ENCODE results near the gene KLHDC7A. TPM values are rescaled to one million over a fixed set of nuclear protein-coding genes. Genes with fewer than 3 reads are reported as not detected.

The KLHDC7A gene
- not detected in 2 replicates for total RNA-seq

DNA sequence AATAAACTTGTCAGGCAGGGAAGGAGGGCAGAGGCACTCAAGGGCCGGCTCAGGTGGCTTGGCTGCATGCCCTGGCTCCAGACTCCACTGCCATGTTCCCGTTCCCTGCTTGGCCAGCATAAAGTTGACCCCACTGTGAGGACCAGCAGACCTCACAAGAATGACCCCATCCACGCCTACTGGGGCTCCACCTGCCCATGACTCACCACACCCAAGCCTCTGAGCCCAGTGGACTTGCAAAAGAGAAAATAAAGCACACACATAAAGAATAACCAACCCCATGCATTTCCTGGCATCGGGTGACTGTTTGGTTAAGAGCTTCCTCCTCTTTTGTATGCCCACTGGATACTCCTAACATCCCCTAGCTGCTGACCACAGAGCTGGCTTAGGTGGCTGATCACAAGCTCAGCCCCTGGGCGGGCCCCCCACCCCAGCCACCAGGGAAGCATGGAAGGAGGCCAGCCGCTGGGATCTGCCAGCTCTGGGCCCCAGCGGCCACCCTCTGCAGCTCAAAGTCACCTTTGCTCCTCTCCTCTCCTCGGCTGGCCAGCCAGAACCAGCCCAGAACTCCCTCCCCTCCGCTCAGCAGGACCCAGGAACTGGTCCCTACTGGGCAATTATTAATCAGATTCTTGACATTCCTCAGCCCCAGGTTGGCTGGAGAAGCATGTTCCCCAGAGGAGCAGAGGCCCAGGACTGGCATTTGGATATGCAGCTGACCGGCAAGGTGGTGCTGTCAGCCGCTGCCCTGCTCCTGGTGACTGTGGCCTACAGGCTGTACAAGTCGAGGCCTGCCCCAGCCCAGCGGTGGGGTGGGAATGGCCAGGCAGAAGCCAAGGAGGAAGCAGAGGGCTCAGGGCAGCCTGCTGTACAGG, at the start of gene KLHDC7A:
Gene KLHDC7A (plus strand): TSS at position 616 of the 875 bp plus-strand sequence. CDS start 52 bp downstream, at position 668.
- no peak for DNase-seq
- Mint-ChIP-seq H3K9me3 (no peaks in the 10 kb centered on the region), H3K36me3 (ENCODE audit: low read depth) (no peaks in the 10 kb centered on the region), H3K4me1 (no peaks in the 10 kb centered on the region), H3K4me3 (no peak within 1 kb of the TSS), H3K27ac (no peak within 1 kb of the TSS), H3K27me3 (peaks cover 14% of the 10 kb centered on the region)
- ChIA-PET CTCF (interaction anchor here (1.3 kb wide), 1 partner anchor 9 kb away, joined by 3 read pairs; no protein-coding TSS in a partner anchor), POLR2A (no interaction called here)
- TF ChIP-seq, protein P1, sequence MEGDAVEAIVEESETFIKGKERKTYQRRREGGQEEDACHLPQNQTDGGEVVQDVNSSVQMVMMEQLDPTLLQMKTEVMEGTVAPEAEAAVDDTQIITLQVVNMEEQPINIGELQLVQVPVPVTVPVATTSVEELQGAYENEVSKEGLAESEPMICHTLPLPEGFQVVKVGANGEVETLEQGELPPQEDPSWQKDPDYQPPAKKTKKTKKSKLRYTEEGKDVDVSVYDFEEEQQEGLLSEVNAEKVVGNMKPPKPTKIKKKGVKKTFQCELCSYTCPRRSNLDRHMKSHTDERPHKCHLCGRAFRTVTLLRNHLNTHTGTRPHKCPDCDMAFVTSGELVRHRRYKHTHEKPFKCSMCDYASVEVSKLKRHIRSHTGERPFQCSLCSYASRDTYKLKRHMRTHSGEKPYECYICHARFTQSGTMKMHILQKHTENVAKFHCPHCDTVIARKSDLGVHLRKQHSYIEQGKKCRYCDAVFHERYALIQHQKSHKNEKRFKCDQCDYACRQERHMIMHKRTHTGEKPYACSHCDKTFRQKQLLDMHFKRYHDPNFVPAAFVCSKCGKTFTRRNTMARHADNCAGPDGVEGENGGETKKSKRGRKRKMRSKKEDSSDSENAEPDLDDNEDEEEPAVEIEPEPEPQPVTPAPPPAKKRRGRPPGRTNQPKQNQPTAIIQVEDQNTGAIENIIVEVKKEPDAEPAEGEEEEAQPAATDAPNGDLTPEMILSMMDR (IDR thresholded peaks at IDR 0.05): no peak
- ATAC-seq (ENCODE audit: low read depth): no peak
- intact Hi-C loops (cut with micrococcal nuclease): no loop called here

DNA sequence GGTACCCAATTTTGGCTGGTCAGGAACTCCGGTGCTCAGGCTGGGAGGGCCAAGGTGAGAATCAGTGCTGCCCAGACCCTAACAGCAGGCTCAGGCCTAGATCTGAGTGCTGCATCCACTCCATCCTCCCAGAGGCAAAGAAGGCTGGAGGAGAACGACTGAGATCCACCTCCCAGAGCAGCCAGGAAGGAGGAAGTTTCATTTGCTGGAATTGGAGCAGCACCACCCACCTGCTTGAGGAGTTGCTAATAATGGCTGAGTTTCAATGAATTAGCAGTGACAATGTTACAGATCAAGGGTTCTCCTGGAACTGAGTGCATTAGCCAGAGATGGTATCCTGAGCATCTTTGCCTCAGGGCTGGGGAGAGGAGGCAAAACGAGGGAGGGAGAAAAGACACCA, 46.7 kb upstream of the KLHDC7A start:
- POLR2A ChIA-PET: no interaction called here
- H3K9me3 Mint-ChIP-seq: peaks cover 8% of the 10 kb centered on the region
- no peak overlapping the region for H3K27ac Mint-ChIP-seq
- ATAC-seq (ENCODE audit: low read depth): no peak
- CTCF ChIA-PET: no interaction called here
- H3K36me3 Mint-ChIP-seq (ENCODE audit: low read depth): no peaks in the 10 kb centered on the region
- no peak for DNase-seq
- TF ChIP-seq, protein P1 (IDR thresholded peaks at IDR 0.05): no peak
- no peak overlapping the region for H3K4me3 Mint-ChIP-seq
- no peaks in the 10 kb centered on the region for H3K4me1 Mint-ChIP-seq
- H3K27me3 Mint-ChIP-seq: peaks cover 1% of the 10 kb centered on the region
- intact Hi-C loops (cut with micrococcal nuclease): no loop called here

DNA sequence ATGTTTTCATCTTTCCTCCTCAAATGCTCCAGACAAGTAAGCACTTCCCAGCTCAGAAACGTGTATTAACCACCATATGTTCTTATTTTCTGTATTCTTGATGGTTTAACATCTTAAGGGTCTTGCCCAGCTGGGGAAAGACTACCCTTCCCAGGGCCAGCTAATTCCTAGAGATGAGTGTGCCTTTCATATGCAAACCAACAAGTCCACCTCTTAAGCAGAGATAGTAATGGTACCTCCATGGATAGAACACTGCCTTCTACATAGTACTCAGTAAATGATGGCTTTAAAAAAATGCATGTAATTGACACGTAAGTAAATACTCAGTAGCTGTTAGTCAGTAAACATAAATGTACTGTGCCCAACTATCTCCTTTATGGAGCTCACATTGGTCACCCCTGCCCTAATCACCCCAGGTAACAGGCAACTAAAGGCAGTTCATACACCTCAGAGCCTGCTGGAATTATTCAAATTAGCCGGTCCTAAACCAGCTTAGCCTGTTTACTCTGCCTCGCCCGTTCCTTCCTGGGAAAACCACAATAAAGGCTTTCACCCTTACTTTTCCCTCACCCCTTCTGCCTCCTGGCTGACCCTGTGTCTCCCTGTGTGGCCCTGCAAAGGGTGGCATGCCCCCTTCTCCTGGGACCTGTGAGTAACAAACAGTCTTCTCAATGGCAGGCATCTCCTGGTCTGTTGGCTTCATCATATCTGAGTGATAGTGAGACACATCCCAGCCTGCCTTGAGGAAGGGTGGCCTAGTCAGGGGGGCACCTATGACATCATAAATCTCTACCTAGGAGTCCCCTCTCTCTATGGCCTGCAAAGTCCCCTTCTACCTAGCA, 40.1 kb upstream of the KLHDC7A start:
- CTCF ChIA-PET: no interaction called here

DNA sequence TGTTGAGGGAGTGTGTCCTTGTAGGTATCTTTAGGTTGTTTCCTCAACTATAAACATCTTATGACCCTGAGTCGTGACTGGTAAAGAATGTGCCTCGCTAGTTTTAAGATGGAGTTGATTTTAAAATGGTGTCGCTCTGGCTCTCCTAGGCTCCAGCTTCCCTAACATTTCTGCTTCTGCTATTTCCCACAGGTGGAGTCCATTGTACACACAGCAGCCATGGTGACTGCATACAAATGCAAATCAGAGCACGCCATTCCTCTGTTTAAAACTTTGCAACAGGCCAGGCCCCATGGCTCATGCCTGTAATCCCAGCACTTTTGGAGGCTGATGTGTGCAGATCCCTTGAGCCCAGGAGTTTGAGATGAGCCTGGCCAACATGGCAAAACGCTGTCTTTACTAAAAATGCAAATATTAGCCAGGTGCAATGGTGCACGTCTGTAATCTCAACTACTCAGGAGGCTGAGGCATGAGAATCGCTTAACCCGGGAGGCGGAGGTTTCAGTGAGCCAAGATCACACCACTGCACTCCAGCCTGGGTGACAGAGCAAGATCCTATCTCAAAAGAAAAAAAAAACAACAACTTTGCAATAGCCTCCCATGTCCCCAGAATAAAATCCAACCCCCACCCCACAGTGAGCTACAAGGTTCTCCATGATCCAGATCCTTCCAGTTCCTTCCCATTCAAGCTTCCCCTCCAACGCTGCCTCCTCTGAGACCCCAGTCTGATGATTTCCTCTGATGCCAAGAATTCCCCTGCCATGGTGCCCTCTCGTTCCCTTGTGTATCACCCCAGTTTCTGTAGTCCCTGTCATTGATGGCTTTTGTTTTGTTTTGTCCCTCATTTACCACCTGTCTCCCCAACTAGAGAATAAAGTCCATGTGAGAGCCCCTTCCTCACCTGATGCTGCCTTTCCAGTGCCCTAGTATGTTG, 36.9 kb upstream of the KLHDC7A start:
- no peak overlapping the region for H3K4me3 Mint-ChIP-seq
- DNase-seq (no peak), ATAC-seq (ENCODE audit: low read depth) (no peak)
- H3K27me3 Mint-ChIP-seq: peaks cover 3% of the 10 kb centered on the region
- intact Hi-C loops (cut with micrococcal nuclease): no loop called here
- H3K27ac Mint-ChIP-seq: no peak overlapping the region
- TF ChIP-seq, protein P1 (IDR thresholded peaks at IDR 0.05): no peak
- H3K36me3 Mint-ChIP-seq (ENCODE audit: low read depth): no peaks in the 10 kb centered on the region
- no peaks in the 10 kb centered on the region for H3K4me1 Mint-ChIP-seq
- POLR2A ChIA-PET: no interaction called here
- H3K9me3 Mint-ChIP-seq: peaks cover 6% of the 10 kb centered on the region
- CTCF ChIA-PET: no interaction called here

More for the DNA sequence above, 40.1 kb upstream of the KLHDC7A start:
- H3K27ac Mint-ChIP-seq: no peak overlapping the region
- POLR2A ChIA-PET: no interaction called here
- no peaks in the 10 kb centered on the region for H3K4me1 Mint-ChIP-seq
- no peak for ATAC-seq (ENCODE audit: low read depth)
- intact Hi-C loops (cut with micrococcal nuclease): no loop called here
- H3K9me3 Mint-ChIP-seq: peaks cover 8% of the 10 kb centered on the region
- H3K27me3 Mint-ChIP-seq: peaks cover 3% of the 10 kb centered on the region
- no peak overlapping the region for H3K4me3 Mint-ChIP-seq
- no peaks in the 10 kb centered on the region for H3K36me3 Mint-ChIP-seq (ENCODE audit: low read depth)
- DNase-seq: no peak
- TF ChIP-seq, protein P1 (IDR thresholded peaks at IDR 0.05): no peak
